IMR-90 (cell line): ENCODE results near the gene DPP6.

Experiments
- POLR2A ChIP-seq: IDR thresholded peaks from 2 replicates; pipeline ENCODE4 v1.6.1; 2012; ENCODE audit warnings: mild to moderate bottlenecking, low read depth, low read length
- SMC3 ChIP-seq: fragments of 150-350 bp; IDR thresholded peaks from 2 replicates; pipeline ENCODE4 v1.6.1; 2016; ENCODE audit warnings: low read depth, mild to moderate bottlenecking, antibody characterized with exemption, low read length, moderate library complexity
- TF ChIP-seq, protein P1 (sequence below): conservative IDR thresholded peaks from 2 replicates; pipeline ENCODE4 v1.5.1; 2012; ENCODE audit warnings: mild to moderate bottlenecking, low read depth, low read length, improper control_type of control experiment

DNA sequence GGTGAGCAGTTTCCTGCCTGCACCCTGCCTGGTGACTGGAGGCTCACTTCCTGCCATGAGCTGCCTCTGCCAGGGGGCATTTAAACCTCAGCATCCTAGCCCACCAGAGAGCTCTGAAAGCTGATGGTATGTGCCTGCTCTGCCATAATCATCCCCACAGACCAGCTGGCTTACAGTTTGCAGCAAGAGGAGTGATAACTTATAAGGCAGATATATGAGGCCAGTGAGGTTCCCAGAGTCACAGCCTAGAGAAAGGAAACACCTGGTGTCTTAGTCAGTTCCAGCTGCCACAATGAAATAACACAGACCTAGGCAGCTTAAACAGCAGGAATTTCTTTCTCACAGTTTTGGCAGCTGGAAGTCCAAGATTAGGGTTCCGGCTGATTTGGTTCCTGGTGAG is 718.8 kb downstream of the DPP6 start:
- TF ChIP-seq, protein P1, sequence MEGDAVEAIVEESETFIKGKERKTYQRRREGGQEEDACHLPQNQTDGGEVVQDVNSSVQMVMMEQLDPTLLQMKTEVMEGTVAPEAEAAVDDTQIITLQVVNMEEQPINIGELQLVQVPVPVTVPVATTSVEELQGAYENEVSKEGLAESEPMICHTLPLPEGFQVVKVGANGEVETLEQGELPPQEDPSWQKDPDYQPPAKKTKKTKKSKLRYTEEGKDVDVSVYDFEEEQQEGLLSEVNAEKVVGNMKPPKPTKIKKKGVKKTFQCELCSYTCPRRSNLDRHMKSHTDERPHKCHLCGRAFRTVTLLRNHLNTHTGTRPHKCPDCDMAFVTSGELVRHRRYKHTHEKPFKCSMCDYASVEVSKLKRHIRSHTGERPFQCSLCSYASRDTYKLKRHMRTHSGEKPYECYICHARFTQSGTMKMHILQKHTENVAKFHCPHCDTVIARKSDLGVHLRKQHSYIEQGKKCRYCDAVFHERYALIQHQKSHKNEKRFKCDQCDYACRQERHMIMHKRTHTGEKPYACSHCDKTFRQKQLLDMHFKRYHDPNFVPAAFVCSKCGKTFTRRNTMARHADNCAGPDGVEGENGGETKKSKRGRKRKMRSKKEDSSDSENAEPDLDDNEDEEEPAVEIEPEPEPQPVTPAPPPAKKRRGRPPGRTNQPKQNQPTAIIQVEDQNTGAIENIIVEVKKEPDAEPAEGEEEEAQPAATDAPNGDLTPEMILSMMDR: no peak
- TF ChIP-seq SMC3: no peak
- no peak for TF ChIP-seq POLR2A
